ENCODE results near the gene CXorf58.

DNA sequence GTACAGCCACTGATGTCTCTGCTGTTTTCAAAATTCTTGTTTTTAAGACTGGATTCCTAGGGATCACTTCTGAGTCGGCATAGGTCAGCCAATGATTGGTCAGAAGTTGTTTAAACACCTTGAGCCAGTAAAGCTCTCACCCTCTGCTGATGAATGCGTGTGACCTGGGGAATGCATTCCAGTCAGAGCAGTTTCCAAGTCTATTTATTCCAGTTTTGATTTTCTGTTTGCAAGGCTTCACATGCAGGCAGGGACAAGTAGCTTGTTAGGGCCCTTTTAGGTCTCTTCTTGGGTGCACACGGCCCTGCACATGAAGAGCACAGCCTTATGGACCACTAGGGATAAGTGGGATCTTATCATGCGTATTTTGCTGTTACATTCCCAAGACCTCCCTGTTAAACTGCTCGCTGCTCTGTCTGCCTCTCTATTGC is 72.2 kb downstream of the CXorf58 start:
- no peak for TF ChIP-seq CTCF (IDR thresholded peaks at IDR 0.05; ENCODE audit: insufficient read depth, low read length)
- TF ChIP-seq GABPA (IDR thresholded peaks at IDR 0.05; ENCODE audit: low read depth), result no peak
